HG03558 (cell line): Measurements from ENCODE around the gene DUSP15.
"Not testable (repeated sequence)": the region's sequence is repeated elsewhere in the genome, so short reads cannot be mapped to it uniquely, and the experiment has no call there.

Experiments used
- ATAC-seq: cut with Tn5 transposase; IDR thresholded peaks from one replicate; pipeline ENCODE4 v1.9.1; 2021; ENCODE audit warnings: moderate number of reproducible peaks; ENCODE audit not compliant: unreplicated experiment; ENCODE audit errors: extremely low read depth

DUSP15 gene, protein sequence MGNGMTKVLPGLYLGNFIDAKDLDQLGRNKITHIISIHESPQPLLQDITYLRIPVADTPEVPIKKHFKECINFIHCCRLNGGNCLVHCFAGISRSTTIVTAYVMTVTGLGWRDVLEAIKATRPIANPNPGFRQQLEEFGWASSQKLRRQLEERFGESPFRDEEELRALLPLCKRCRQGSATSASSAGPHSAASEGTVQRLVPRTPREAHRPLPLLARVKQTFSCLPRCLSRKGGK

DNA sequence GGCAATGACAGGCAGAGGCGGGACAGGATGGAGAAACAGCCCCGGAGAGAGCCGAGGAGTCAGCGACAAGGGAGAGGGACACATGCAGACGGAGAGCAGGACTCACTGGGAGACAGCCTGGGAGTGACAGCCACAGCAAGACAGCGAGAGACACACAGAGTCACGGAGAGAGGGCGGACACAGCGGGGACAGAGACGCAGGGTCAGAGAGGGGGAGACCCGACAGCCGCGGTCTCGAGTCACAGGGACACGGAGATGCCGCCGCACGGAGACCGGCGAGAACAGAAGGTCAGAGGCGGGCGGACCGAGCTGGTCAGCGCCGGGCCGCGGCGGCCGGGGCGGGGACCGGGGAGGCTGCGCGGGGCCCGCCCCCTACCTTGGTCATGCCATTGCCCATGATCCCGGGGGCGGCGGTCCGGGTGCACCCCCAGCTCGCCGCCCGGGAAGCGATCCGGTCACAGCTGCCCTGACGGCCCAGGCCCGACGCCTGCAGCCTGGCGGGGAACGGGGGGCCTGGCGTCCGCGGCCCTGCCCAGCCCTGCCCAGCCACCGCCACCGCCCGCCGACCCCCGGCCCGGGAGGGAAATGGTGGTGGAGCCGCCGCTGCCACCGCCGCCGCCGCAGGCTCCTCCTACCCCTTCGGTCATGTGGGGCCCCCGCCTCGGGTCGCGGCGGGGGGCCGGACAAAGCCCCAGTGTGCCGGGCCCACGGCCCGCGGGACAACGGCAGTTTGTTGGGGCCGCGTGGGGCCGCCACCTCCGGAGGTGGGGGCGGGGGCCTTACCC, at the start of gene DUSP15, which contains the start of gene TTLL9:
Gene DUSP15, minus strand, starts transcription at position 586 of the 784 bp plus-strand sequence. Its CDS starts 190 bp downstream, at position 396.
Gene TTLL9, plus strand, starts transcription at position 693 of the 784 bp plus-strand sequence. CDS start 493 bp downstream, outside the sequence.
- ATAC-seq = no peak

DNA sequence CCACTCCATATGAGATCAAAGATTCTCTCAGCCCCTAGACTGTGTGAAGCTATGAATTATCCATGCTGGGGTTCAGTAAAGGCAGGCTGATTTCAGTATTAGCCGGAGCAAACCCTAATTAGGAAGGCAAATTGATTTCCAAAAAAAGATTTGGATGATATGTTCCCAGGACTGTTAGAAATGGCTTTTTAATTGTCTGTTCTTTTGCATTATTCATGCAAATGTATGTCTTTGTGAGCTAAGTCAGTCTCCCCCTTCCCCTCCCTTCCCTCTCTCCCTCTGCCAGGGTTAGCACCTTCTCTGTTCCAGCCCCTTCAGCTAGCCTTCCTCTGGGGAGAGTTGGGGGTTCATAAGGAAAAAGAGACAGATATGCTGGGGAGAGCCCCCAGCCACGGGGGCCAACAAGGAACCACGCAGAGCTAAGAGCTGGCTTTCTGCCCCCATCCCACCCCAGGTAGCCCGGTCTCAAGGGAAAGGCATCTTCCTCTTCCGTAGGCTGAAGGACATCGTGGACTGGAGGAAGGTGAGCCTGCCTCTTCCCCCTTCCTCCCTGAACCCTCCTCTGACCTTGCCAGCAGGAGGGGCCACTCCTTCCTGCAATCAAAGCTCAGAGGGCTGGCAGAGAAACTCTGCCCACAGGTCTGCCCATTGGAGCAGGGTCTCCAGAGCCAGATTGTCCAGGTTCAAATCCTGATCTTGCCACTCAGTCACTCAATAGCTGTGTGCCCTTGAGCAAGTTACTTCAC, 49.3 kb upstream of the DUSP15 start:
- no peak for ATAC-seq

DNA sequence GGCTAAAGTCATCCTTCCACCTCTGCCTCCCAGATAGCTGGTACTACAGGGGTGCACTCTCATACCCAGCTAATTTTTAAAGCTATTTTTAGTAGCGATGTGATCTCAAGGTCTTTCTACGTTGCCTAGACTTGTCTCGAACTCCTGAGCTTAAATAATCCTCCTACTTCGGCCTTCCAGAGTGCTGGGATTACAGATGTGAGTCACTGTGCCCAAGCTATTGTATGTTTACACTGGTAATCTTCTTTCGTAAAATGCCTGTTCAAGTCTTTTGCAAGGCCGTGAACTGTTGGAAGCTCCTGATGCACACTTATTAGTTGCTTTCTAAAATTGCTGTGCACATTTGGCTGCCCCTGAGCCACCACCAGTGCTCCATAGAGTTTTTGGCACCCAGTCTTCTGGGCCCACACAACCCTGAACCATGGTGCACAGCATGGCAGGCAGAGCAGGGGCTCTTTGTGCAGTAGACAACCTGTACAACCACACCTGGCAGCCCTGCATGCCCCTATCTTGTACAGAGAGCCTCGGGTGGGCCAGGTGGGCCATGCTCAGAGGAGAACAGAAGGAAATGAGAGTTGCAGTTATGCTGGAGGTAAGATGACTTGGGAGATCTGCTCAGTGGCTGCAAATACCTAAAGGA, 48.3 kb upstream of the DUSP15 start:
- ATAC-seq = no peak

DNA sequence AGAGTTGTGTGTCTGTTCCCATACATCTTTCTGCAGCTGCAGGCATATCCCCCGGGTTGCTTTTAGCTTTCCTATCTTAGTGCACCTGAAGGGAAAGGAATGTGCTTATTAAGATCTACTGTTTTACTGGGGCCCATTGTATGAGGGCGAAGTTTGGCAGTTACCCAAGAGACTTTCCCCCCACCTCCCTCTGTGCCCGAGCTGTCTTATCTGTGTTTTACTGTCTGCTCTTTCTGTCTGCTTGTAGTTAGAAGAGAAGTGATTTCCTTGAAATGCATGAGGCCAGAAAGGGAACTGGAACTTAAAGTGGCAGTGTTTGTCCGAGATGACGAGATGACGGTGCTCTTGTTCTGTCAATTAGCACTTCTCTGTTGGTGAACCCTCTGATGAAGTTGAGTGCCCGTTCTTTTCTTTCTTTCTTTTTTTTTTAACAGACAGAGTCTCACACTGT, 47.7 kb upstream of the DUSP15 start:
- not testable (repeated sequence) for ATAC-seq

DNA sequence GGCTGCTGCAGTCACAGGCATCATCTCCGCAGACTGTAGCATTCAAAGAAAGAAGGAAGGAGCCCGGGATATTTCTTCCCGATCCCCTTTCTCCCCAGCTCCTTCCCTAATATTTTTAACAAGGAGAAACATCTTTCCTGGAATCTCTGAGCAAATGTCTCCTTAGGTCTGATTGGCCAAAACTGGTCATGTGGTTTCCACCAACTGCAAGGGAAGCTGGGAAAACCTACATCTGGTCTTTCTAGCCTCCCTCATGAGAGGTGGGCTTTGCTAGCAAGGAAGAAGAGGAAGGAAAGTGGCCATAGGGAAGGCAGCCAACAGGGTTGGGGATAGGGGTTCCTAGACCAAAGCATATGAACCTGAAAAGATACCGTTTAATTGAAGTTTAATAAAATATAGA, 46.4 kb upstream of the DUSP15 start:
- ATAC-seq = no peak

DNA sequence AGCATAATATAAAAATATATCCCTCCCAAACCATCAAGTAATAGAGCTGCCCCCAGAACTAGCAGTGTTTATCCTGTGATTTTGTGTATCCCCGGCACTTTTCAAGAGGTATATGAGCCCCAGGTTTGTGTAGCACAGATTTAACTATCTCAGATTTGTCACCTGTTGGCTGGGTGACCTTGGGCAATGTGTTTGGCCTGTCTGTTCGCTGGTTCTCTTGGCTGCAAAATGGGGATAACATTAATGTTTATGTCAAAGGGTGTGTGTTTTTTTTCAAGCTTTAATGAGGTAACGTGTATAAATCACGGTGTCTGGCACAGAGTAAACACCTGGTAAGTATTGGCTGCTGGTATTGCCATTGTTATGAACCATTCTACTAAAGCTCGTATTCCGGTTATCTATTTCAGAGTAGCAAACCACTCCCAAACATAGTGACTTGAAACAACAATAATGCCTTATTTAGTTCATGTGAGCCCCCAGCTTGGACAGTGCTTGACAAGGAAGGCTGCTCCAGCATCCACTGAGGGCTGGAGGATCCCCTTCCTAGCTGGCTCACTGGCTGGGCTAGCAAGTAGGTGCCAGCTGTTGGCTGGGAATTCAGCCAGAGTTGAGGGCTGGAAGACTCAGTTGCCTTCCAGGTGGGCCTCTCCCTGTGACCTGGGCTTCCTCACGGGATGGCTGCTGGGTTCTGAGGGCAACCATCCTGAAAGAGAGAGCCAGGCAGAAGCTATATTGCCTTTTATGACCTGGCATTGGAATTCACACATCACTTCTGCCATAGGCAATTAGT, 45.4 kb upstream of the DUSP15 start:
- no peak for ATAC-seq

DNA sequence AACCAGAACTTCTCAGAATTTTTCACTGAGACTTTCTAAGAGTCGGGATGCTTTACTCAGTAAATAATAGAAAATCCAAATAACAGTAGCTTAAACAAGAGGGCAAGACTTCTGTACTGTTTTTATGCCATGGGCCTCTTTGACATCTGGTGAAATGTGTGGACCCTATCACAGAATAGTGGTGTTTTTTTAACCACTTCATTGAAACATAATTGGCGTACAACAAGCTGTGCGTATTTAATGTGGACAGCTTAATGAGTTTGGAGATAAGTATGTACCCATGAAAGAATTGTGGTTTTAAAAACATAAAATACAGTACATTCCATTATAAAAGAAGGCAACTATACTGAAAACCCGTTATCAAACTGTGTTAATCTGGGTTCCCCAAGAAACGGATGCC, 43.8 kb upstream of the DUSP15 start:
- ATAC-seq = no peak

DNA sequence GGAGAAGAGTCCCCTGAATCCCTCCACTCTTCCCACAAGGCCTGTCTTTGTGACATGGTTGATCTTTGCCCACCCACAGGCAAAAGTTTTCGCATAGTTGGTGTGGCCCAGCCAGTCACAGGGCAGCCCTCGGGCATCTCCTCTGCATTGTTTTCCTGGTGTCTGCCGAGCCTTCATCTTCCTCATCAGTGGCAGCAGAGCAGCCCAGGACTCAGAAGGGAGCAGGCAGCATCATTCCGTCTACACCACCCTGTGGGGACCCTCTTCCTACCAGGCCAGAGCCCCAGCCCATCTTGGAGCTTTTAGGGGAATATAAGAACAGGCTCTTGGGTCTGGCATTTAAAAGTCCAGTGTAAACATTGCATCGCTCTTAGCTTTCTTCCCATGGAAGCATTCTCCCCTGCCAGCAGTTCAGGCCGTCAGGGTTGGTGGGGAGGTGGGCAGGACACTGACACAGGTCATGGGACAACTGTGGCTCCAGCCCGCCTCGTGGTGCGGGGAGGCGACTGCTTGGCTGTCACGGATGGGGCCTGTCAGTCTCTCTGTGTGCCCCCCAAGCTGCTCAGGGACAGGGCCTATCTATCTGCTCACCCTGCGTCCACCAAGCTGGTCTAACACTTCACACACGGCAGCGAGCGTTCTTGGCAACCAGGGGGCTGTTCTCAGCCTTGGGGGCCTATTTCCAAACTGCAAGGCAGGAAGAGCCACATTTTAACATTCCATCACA, 43.3 kb upstream of the DUSP15 start:
- ATAC-seq = no peak

DNA sequence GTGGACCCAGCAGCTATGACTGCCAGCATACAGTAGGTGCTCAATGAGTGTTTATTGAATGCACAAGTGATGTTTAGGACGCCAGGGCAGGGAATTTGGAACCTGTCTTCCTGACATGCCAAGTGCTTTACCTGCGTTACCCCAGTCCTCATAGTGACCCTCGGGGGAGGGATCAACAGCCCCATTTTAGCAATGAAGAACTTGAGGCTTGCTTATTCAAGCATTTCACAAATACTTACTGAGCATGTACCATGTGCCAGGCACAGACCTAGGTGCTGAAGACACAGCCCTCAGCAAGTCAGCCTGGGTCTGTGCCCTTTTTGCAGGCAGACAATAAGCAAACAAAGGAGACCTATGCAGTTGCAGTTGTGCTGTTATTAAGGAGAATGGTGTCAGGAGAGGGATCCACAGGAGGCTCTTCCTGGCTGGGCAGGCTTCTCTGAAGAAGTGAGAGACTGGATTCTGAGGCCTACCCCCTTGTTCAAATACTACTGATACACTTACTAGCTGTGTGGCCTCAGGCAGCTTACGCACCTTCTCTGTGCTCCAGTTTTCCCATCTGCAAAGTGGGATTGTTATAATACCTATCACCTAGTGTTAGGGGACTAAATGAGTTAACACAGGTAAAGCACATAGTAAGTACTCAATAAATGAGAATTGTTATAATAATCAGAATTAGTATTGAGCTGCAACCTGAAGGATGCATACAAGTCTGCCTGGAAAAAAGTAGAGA, 39.9 kb upstream of the DUSP15 start:
- ATAC-seq = no peak

DNA sequence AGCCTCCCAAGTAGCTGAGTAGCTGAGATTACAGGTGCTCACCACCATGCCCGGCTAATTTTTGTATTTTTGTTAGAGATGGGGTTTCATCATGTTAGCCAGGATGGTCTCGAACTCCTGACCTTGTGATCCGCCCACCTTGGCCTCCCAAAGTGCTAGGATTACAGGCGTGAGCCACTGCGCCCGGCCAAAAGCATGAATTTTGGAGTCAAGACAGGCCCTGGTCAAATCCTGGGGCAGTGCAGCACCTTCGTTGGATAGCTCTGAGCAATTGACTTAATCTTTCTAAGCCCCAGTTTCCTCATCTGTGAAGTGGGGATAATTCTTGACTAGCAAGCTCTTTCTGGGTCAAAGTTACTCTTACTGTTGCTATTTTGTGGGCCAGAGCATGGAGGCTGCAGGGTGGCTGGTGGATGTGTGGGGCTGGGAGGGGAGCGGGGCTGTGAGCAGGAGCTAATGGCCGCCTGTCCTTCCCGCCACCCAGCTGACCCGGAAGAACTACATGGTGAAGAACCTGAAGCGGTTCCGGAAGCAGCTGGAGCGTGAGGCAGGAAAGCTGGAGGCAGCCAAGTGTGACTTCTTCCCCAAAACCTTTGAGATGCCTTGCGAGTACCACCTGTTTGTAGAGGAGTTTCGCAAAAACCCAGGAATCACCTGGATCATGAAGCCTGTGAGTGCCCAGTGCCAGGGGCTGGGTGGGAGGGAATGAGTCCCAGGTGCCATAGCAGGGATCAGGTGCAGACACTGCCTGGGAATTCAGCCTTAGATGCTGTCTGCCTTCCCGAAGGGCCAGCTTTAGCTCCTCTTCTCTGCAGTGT, 39.1 kb upstream of the DUSP15 start:
- ATAC-seq = no peak

DNA sequence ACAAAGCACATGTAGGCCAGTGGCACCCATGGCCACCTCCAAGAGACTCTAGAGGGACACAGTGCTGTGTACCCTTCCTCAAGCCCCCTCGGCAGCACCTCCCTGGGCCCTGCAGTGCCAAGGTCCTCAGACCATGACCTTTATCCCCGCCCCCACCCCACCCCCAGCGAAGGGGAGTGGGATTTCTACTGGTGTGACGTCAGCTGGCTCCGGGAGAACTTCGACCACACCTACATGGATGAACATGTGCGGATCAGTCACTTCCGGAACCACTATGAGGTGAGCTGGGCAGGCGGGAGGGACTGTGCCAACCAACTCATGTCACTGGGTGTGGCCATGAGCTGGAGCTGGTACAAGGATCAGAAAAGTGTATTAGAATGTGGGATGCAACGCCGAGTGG, 38.1 kb upstream of the DUSP15 start:
- ATAC-seq = no peak

DNA sequence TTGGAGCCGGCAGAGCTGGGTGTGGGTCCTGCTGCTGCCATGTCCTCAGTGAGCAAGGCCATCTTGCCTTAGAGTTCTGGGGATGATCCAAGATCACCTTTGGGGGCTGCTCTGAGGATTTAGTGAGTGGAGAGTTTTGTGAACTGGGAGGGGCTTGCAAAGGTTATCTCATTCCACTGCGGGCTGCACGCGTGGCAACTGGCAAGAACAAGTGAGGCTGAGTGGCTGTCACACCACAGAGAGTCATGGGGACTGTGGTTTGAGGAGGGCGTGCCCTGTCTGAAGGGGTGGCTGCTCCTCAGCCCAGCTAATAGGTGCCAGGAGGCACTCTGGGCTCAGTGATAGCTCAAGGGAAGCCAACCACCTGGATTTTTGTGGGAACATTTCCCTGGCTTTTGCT, 37.7 kb upstream of the DUSP15 start:
- no peak for ATAC-seq

DNA sequence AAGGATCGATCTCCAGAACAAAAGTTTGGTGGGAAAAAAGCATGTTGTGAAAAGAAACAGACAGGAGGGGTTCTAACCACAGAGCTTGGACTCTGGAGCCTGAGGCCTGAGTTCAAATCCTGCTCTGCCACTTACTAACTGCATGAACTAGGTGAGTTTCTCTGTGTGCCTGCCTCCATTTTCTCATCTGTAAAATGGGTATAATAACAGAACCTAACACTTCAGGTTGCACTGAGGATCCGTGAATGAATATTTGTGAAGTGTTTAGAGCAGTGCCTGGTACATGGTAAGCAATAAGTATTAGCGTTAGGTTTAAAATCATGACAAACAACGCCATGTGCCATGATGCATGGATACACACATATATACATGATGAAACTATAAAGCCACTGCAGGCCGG, 36.7 kb upstream of the DUSP15 start:
- ATAC-seq = no peak

DNA sequence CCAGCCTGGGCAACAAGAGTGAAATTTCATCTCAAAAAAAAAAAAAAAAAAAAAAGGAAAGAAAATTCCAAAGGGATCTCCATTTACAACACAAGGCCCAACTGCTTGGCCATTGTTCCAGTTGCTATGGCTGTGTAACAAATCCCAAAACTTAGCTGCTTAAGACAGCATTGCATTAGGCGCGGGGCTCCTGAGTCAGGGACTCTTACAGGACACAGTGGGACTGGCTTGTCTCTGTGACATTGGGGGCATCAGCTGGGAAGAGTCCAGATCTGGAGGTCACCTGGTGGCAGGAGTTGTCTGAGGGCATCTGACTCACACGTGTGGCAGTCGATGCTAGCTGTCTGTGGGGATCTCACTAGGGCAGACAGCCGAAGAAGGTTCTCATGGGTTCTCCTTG, 35.7 kb upstream of the DUSP15 start:
- ATAC-seq = no peak

DNA sequence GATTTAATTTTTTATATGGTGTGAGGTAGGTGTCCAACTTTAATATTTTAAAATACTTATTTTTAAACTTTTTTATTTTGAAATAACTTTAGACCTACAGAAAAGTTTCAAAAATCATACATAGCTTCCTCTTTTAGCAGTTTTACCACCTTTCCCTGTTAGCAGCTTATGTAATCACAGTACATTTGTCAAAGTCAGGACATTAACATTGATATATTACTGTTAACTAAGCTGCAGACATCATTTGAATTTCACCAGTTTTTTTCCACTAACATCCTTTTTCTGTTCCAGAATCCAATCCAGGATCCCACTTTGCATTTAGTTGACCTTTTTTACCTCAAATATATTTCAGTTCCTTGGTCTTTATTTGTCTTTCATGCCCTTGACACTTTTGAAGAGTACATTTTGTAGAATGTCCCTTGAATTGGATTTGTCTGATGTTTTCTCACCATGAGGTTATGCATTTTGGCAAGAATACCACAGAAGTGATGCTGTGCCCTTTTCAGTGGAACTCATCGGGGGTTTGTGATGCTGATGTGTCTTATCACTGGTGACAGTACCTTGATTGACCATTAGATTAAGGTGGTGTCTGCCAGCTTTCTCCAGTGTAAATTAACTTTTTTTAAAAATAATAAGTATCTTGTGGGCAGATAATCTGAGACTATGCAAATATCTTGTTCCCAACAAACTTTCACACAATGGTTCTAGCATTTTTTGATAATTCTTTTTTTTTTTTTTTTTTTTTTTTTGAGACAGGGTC, 33.5 kb upstream of the DUSP15 start:
- ATAC-seq = no peak

DNA sequence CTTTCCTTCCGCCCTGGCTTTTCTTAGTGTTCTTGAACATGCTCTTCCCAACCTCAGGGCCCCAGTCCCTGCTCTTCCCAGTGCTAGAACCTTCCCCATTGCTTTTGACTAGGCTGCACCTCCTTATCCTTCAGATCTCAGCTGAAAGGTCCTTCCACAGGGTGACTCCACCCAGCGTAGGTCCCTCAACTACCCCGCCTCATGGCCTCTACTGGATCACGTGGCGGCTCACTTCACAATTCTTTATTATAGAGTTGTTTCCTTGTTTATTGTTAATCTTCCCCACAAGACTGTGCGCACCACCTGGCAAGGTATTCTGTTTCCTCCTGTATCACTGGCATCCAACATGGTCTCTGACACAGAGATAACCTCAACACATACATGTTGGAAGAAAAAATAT, 31.3 kb upstream of the DUSP15 start:
- ATAC-seq = no peak

DNA sequence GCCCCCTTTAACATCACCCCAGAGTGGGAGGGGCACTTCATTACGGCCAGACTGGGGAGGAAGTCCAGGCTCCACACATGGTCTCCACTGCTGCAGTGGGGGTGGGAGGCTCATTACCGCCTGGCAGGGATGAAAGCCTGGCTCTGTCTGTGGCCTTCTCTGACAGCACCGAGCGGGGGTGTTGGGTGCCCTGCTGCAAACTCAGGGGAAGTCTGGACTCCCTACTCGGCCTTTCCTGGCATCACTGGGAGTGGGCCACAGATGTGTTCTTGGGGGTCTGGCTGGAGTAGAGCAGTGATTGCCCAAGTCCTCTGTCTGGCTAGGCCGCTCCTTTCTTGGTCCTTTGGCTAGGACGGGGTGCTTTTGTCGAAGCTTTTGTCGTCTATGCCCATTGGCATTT, 27.2 kb upstream of the DUSP15 start:
- no peak for ATAC-seq
